H1 (cell line): ENCODE measurements around the gene ADAM12. TPM values are rescaled to one million over a fixed set of nuclear protein-coding genes. Genes with fewer than 3 reads are reported as not detected.

Experiments used
- CTCF ChIA-PET: fragments of 300-600 bp; sonication (Branson Sonifier 250); formaldehyde crosslinking; loops from one replicate; lab custom pipeline; 2021; ENCODE audit not compliant: partially characterized antibody; lab: Charles Lee
- POLR2A ChIA-PET: fragments of 300-600 bp; sonication (Branson Sonifier 250); formaldehyde crosslinking; loops from one replicate; lab custom pipeline; 2021; ENCODE audit warnings: inconsistent platforms; ENCODE audit not compliant: partially characterized antibody; lab: Charles Lee
- DNase-seq, 2 experiments: peaks; one replicate each; pipeline versions ENCODE4 v3.0.0 to v3.0.0-alpha.2; 2010 to 2022; ENCODE audit warnings: low spot score in 2 of 2, low read depth in 1 of 2, mixed read lengths in 1 of 2
- FAIRE-seq: peaks from 2 replicates; lab custom pipeline; 2011; peaks lifted over from hg19 to GRCh38; lab: Jason Lieb, UNC
- H2AFZ ChIP-seq: 2 replicates; pipeline ENCODE4 v1.8.1; 2012; ENCODE audit warnings: low read length, inconsistent platforms
- H2AK5ac ChIP-seq: 2 replicates; pipeline ENCODE4 v1.6.1; 2013; ENCODE audit warnings: low read depth, low read length
- H2BK120ac ChIP-seq: replicated peaks from 2 replicates; pipeline ENCODE3; 2013; ENCODE audit warnings: low read depth, low read length, inconsistent platforms
- H2BK12ac ChIP-seq: 2 replicates; pipeline ENCODE4 v1.6.1; 2013; ENCODE audit warnings: low read depth, low read length
- H2BK15ac ChIP-seq: 2 replicates; pipeline ENCODE4 v1.6.1; 2013; ENCODE audit warnings: low read length
- H2BK20ac ChIP-seq: 2 replicates; pipeline ENCODE4 v1.6.1; 2013; ENCODE audit warnings: low read length
- H2BK5ac ChIP-seq: 2 replicates; pipeline ENCODE4 v1.6.1; 2013; ENCODE audit warnings: low read depth, low read length
- H3K14ac ChIP-seq: 2 replicates; pipeline ENCODE4 v1.6.1; 2013; ENCODE audit warnings: inconsistent platforms; ENCODE audit not compliant: insufficient read length
- H3K18ac ChIP-seq: 2 replicates; pipeline ENCODE4 v1.6.1; 2013; ENCODE audit warnings: low read length; ENCODE audit errors: extremely low read depth
- H3K23ac ChIP-seq: 2 replicates; pipeline ENCODE4 v1.6.1; 2013; ENCODE audit warnings: inconsistent platforms; ENCODE audit not compliant: insufficient read length
- H3K23me2 ChIP-seq: 2 replicates; pipeline ENCODE4 v1.6.1; 2013; ENCODE audit warnings: low read depth, low read length
- H3K27ac ChIP-seq: 2 replicates; pipeline ENCODE4 v1.6.1; 2011; ENCODE audit warnings: low read depth, low read length, inconsistent platforms
- H3K27me3 ChIP-seq, 4 experiments: replicated peaks in 1 of 4; 1 replicate in 1 of 4; 2 replicates in 3 of 4; pipeline versions ENCODE4 v1.6.1 to v1.8.1; 2011 to 2013; ENCODE audit warnings: low read length in 3 of 4, mild to moderate bottlenecking in 3 of 4, inconsistent platforms in 2 of 4, mixed read lengths in 2 of 4, moderate library complexity in 1 of 4; ENCODE audit not compliant: control insufficient read depth in 3 of 4, insufficient read depth in 3 of 4; ENCODE audit errors: extremely low read depth in 1 of 4
- H3K36me3 ChIP-seq, 4 experiments: 2 replicates each; pipeline versions ENCODE4 v1.6.1 to v1.8.1; 2011 to 2013; ENCODE audit warnings: mild to moderate bottlenecking in 4 of 4, low read length in 3 of 4, moderate library complexity in 2 of 4, control low read depth in 1 of 4, inconsistent platforms in 1 of 4; ENCODE audit not compliant: insufficient read depth in 4 of 4, control insufficient read depth in 2 of 4
- H3K4ac ChIP-seq: replicated peaks from 2 replicates; pipeline ENCODE3; 2013; ENCODE audit warnings: low read length, low read depth, mixed read lengths, inconsistent platforms; ENCODE audit not compliant: insufficient read length
- H3K4me1 ChIP-seq, 4 experiments: replicated peaks in 1 of 4; 1 replicate in 1 of 4; 2 replicates in 3 of 4; pipeline versions ENCODE4 v1.6.1 to v1.8.1; 2011 to 2013; ENCODE audit warnings: low read length in 3 of 4, inconsistent platforms in 2 of 4, mixed read lengths in 1 of 4; ENCODE audit not compliant: insufficient read depth in 4 of 4, control insufficient read depth in 3 of 4
- H3K4me2 ChIP-seq, 2 experiments: 2 replicates each; pipeline versions ENCODE4 v1.6.1 to v1.8.1; 2011 to 2013; ENCODE audit warnings: low read depth in 2 of 2, low read length in 2 of 2, control low read depth in 1 of 2, inconsistent platforms in 1 of 2, mild to moderate bottlenecking in 1 of 2; ENCODE audit not compliant: insufficient read depth in 1 of 2
- H3K4me3 ChIP-seq, 4 experiments: fragments of 200-600, 300-600 bp in 1 of 4; sonication (generic), shearing (Covaris generic), sonication (Bioruptor Twin) in 1 of 4; 2 replicates each; pipeline versions ENCODE4 v1.5.1 to v1.8.1; 2011 to 2016; ENCODE audit warnings: low read length in 4 of 4, low read depth in 3 of 4, control low read depth in 2 of 4, inconsistent platforms in 2 of 4, mild to moderate bottlenecking in 2 of 4, mixed read lengths in 1 of 4, moderate library complexity in 1 of 4; ENCODE audit not compliant: insufficient read depth in 2 of 4; ENCODE audit errors: extremely low read depth in 1 of 4
- H3K56ac ChIP-seq: replicated peaks from 2 replicates; pipeline ENCODE3; 2013; ENCODE audit warnings: low read depth, mild to moderate bottlenecking, mixed read lengths, low read length, inconsistent platforms; ENCODE audit not compliant: insufficient read length
- H3K79me1 ChIP-seq: 2 replicates; pipeline ENCODE4 v1.6.1; 2013; ENCODE audit warnings: low read depth, low read length, control low read depth
- H3K79me2 ChIP-seq, 2 experiments: 2 replicates each; pipeline versions ENCODE4 v1.6.1 to v1.8.1; 2012 to 2013; ENCODE audit warnings: low read length in 2 of 2, mild to moderate bottlenecking in 2 of 2, inconsistent platforms in 1 of 2; ENCODE audit not compliant: insufficient read depth in 2 of 2, control insufficient read depth in 1 of 2
- H3K9ac ChIP-seq, 4 experiments: replicated peaks in 1 of 4; 1 replicate in 1 of 4; 2 replicates in 3 of 4; pipeline versions ENCODE4 v1.6.1 to v1.8.1; 2011 to 2013; ENCODE audit warnings: low read depth in 3 of 4, low read length in 3 of 4, control low read depth in 2 of 4, mild to moderate bottlenecking in 2 of 4, moderate library complexity in 2 of 4, inconsistent platforms in 1 of 4; ENCODE audit errors: extremely low read depth in 1 of 4
- H3K9me3 ChIP-seq, 2 experiments: 2 replicates each; pipeline versions ENCODE4 v1.6.1 to v1.8.1; 2012 to 2013; ENCODE audit warnings: mild to moderate bottlenecking in 2 of 2, moderate library complexity in 2 of 2, control low read depth in 1 of 2, inconsistent platforms in 1 of 2, low read depth in 1 of 2, low read length in 1 of 2, mixed read lengths in 1 of 2; ENCODE audit not compliant: insufficient read depth in 2 of 2
- H4K20me1 ChIP-seq, 2 experiments: replicated peaks in 1 of 2; 2 replicates each; pipeline versions ENCODE3 to v1.8.1; 2011 to 2013; ENCODE audit warnings: inconsistent platforms in 2 of 2, low read length in 2 of 2, mild to moderate bottlenecking in 1 of 2; ENCODE audit not compliant: insufficient read depth in 2 of 2, control insufficient read depth in 1 of 2
- H4K5ac ChIP-seq: 2 replicates; pipeline ENCODE4 v1.6.1; 2013; ENCODE audit warnings: low read length, low read depth, mixed read lengths, inconsistent platforms; ENCODE audit not compliant: insufficient read length
- H4K8ac ChIP-seq: 2 replicates; pipeline ENCODE4 v1.8.0; 2013; ENCODE audit warnings: mild to moderate bottlenecking, moderate library complexity, low read length, inconsistent platforms; ENCODE audit not compliant: insufficient read depth; ENCODE audit errors: extremely low read depth
- H4K91ac ChIP-seq: replicated peaks from 2 replicates; pipeline ENCODE3; 2013; ENCODE audit warnings: low read length, mixed read lengths, inconsistent platforms; ENCODE audit not compliant: insufficient read length
- CHD1 ChIP-seq: IDR thresholded peaks from 2 replicates; pipeline ENCODE4 v1.6.1; 2012; ENCODE audit warnings: low read depth, low read length, improper control_type of control experiment
- SP4 ChIP-seq: IDR thresholded peaks from 2 replicates; pipeline ENCODE4 v1.6.1; 2012; ENCODE audit warnings: low read length, inconsistent platforms
- WGBS, 2 experiments: shearing (Covaris generic) in 1 of 2; methylation state at CpG; one replicate each; pipeline versions ENCODE4 v1.1.6 to v1.1.7; 2013 to 2015; ENCODE audit warnings: low lambda C conversion rate in 2 of 2, mixed read lengths in 2 of 2, inconsistent platforms in 1 of 2, low coverage in 1 of 2, missing lambda C conversion rate in 1 of 2; ENCODE audit not compliant: insufficient replicate concordance in 2 of 2, insufficient coverage in 1 of 2, insufficient read length in 1 of 2; ENCODE audit errors: extremely low coverage in 1 of 2, missing lambda C conversion rate in 1 of 2; 5-methylcytosine and 5-hydroxymethylcytosine counted together
- polyA plus RNA-seq, 7 experiments: library from polyadenylated mRNA; depleted of rRNA in 3 of 7; stranded (reverse) in 5 of 7; unstranded in 2 of 7; fragments of >200 nt in 5 of 7; fragments of 200-250 nt in 2 of 7; gene quantifications; 1 replicate in 5 of 7; 2 replicates in 1 of 7; 4 replicates in 1 of 7; pipeline versions ENCODE4 v1.2.1 to v1.2.3, GENCODE V29; 2011 to 2013; ENCODE audit warnings: missing spikeins in 2 of 7, mixed read lengths in 2 of 7
- total RNA-seq: library from RNA; stranded (reverse); fragmentation: NEBNext Ultra II Directional; extraction: Animal tissue kit (Norgen Biotek cat#: 25700); gene quantifications from 2 replicates; pipeline ENCODE4 v1.2.1, GENCODE V29; 2021

The ADAM12 gene
- total and polyA plus RNA-seq, 2 of the 8 experiments (the other 6 are each of a cell fraction or from before 2014, with no cell fraction given), result 0.07 to 0.17 TPM

DNA sequence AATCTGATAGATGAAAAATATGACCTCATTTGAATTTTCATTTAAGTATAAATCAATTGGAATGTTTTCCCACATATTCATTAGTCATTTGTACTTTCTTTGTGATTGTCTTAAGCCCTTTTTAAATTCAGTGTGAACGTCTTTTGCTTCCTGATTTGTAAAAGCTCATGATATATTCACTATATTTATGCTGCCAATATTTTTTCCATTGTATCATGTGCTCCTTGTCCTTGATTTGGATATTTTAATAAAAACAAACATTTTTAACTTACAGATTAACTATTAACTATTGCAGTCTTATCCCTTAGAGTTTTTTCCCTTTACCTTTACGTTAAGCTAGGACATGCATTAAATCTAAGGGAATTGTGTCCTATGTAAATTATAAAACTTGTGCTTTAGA, 157.7 kb downstream of the ADAM12 start:
- Histone ChIP-seq H4K20me1 (no peaks in the 10 kb centered on the region), H3K27ac (no peak overlapping the region), H4K5ac (no peak overlapping the region), H2BK120ac (no peak overlapping the region), H3K4ac (no peak overlapping the region), H2AFZ (no peak overlapping the region), H2BK5ac (no peak overlapping the region), H2AK5ac (no peak overlapping the region), H3K9me3 (no peaks in the 10 kb centered on the region), H2BK15ac (no peak overlapping the region), H3K4me1 (peaks cover 0 to 3% (median 0%) of the 10 kb centered on the region in 4 experiments; a peak in 2 of 7 replicates), H3K9ac (no peak overlapping the region), H3K18ac (no peak overlapping the region), H3K14ac (no peak overlapping the region), H3K4me3 (no peak overlapping the region), H3K79me1 (no peaks in the 10 kb centered on the region), H3K23ac (no peak overlapping the region), H2BK12ac (no peak overlapping the region), H4K91ac (no peak overlapping the region), H3K56ac (no peak overlapping the region), H2BK20ac (no peak overlapping the region), H3K36me3 (no peaks in the 10 kb centered on the region), H3K4me2 (no peak overlapping the region), H3K23me2 (no peaks in the 10 kb centered on the region; the same call in 1 of the 2 replicates), H4K8ac (no peak overlapping the region), H3K79me2 (no peaks in the 10 kb centered on the region), H3K27me3 (no peaks in the 10 kb centered on the region)
- FAIRE-seq, result no peak
- POLR2A ChIA-PET, result no interaction called here
- CTCF ChIA-PET, result no interaction called here
- DNase-seq, result no peak
- 91% methylated on average over 2 of the region's 2 CpGs; no CpG with 5 or more reads in 1 of the 2 experiments for WGBS, 2 experiments
- no peak for TF ChIP-seq CHD1
- TF ChIP-seq SP4, result no peak
